ENCODE data around the gene PDE4D.
"Not testable (repeated sequence)": the region's sequence is repeated elsewhere in the genome, so short reads cannot be mapped to it uniquely, and the experiment has no call there.

Gene PDE4D

DNA sequence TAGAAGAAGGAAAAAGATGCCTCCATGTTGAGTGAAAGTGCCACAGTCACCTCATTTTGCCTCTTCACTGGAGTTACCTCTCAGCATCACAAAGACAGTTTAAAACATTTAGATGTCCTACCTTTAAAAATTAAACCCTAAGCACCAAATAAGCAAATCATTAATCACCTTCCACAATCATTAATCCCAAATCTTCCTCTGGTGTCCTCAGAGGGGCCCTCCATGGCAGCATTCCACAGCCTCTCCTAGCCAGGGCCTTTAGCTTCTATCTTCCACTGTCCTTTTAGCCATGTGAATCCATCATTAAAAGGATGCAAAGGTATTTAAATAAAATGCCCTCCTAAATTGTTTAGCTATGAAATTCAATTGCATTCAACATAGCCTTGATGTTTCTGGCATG lies 310.8 kb downstream of the PDE4D start:
- no peak for DNase-seq (ENCODE audit: low spot score)
- H3K4me3 ChIP-seq, result no peak overlapping the region
- no peak overlapping the region for H3K27ac ChIP-seq
- TF ChIP-seq, protein P1, sequence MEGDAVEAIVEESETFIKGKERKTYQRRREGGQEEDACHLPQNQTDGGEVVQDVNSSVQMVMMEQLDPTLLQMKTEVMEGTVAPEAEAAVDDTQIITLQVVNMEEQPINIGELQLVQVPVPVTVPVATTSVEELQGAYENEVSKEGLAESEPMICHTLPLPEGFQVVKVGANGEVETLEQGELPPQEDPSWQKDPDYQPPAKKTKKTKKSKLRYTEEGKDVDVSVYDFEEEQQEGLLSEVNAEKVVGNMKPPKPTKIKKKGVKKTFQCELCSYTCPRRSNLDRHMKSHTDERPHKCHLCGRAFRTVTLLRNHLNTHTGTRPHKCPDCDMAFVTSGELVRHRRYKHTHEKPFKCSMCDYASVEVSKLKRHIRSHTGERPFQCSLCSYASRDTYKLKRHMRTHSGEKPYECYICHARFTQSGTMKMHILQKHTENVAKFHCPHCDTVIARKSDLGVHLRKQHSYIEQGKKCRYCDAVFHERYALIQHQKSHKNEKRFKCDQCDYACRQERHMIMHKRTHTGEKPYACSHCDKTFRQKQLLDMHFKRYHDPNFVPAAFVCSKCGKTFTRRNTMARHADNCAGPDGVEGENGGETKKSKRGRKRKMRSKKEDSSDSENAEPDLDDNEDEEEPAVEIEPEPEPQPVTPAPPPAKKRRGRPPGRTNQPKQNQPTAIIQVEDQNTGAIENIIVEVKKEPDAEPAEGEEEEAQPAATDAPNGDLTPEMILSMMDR (IDR thresholded peaks at IDR 0.05), result no peak

DNA sequence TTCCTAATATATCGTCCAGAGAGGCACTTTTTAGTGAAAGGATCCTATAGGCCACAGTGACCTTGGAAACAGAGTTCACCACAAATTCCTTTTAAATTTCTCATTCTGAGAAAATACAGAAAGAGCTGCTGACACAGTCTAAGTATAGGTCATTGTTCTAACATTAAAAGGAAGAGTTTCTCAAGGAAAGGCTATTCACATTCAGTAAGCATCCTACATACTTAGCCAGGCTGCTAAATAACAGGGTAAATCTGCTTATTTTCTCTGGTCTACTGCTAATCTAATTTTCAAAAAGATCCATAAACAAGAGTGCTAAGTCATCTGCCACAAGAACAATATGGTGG lies 313.7 kb downstream of the PDE4D start:
- Histone ChIP-seq H3K4me3 (no peak overlapping the region), H3K27ac (no peak overlapping the region)
- TF ChIP-seq, protein P1 (IDR thresholded peaks at IDR 0.05), result no peak
- no peak for DNase-seq (ENCODE audit: low spot score)

DNA sequence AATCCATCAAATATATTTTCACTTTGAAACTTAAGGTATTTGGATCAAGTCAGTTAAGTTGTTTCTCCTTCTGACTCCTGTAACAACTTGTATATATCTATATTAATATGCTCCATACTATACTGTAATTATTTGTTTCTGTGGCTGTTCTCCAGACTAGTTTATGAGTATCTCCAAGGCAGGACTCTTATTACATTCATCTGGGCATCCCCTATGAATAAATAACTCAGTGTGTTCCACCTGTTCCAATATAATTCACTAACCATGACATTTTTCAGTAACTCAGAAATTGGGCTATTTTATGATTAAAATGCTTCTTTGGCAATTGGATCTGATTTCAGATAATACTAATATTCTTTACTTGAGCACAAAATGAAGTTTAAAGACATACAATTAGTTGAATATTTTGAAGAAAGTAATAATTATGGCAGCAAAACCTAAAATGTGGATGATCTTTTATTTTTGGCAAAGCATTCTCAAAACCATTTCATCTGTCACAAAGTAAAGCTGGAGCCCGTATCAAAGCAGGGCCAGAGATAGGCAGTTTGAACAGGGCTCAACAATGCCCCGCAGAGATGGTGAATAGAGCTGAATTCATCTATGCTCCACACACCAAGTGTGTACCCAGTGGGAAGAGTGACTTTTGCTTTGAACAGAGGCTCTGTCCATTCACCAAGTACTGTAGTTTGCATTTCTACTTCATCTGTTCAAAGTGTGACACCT lies 314.3 kb downstream of the PDE4D start:
- TF ChIP-seq, protein P1 (IDR thresholded peaks at IDR 0.05), result no peak
- DNase-seq (ENCODE audit: low spot score), result no peak
- Histone ChIP-seq H3K4me3 (no peak overlapping the region), H3K27ac (no peak overlapping the region)

DNA sequence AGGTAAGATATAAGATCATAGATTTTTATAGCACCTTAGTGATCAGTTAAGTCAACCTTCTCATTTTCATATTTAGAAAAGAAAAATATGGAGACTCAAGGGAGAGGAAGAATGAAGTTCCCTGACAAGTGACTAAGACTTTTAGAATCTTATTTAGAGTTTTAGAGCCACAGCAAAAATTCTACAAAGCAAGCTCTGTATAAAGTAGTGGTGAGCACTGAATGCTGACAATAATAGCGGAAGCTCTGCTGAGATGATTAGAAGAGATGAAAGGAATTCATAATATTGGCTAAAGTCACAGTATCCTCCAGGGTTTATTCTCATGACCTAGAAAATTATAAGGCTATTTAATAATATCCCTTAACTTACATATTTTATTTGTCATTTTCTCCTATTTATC lies 316.0 kb downstream of the PDE4D start:
- TF ChIP-seq, protein P1 (IDR thresholded peaks at IDR 0.05), result no peak
- H3K27ac ChIP-seq, result no peak overlapping the region
- no peak overlapping the region for H3K4me3 ChIP-seq
- no peak for DNase-seq (ENCODE audit: low spot score)

DNA sequence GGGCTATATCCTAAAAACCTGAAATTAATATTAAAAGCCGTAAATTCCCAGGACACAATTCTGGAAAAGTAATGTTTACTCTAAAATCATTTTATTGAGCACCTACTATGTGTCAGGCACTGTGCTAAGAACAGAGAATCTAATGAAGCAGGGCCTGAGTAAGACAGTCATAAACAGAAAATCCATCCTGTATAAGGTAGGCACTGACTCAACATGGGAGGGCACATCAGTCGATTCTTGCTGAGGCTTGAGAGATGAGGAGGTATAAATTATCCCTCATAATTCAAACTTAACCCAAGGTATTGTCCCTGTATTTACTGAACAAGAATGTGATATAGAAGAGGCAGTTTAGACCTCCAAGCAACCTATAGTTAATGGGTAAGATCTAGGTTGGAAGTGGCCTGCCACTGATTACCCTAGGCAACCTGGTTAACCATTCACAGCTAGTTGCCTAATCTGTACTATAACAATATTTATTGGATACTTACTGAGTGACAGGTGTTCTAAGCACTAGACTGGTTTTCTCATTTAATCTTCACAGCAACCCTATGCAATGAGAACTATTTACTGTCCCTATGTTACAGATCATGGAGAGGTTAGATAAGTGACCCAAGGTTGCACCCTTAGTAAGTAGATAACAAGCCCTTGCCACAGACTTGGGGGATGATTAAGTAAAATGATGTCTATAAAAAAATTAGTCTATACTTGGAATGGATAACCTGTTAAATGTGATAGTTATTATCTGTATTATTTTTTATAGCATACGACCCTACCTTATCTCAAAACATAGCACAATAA lies 317.7 kb downstream of the PDE4D start:
- Histone ChIP-seq H3K4me3 (no peak overlapping the region), H3K27ac (no peak overlapping the region)
- DNase-seq (ENCODE audit: low spot score), result no peak
- TF ChIP-seq, protein P1 (IDR thresholded peaks at IDR 0.05), result no peak

DNA sequence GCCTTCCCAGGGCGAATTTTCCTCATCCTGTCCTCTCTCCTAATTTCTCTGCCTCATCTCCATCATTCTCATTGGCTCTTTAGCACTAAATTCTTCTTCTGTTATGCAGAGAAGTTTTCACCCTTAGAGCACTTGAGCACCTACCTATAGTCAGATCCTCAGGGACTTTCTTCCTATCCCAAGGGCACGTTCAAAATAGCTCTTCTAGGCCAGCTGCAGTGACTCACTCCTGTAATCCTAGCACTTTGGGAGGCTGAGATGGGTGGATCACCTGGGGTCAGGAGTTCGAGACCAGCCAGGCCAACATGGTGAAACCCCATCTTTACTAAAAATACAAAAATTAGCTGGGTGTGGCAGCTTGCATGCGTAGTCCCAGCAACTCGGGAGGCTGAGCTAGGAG lies 320.0 kb downstream of the PDE4D start:
- not testable (repeated sequence) for DNase-seq (ENCODE audit: low spot score); H3K4me3 ChIP-seq; H3K27ac ChIP-seq

DNA sequence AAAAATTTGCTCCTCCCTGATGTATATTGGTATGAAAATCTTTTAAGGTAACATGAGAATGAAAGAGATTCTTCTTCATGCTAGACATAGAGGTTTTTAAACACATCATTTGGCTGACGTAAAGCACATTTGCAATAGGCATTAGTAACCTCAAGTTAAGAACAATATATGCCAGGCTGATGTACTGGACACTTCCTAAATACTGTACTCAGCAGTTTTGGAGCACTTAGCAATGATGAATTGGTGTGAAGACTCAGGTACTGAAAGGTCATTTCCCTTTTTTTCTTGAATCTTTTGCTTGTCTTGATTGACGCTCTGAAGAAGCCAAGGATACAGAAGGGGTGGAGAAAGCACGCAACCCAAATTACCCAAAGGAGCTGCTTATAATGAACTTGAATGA lies 322.5 kb downstream of the PDE4D start:
- TF ChIP-seq, protein P1 (IDR thresholded peaks at IDR 0.05), result no peak
- no peak overlapping the region for H3K27ac ChIP-seq
- H3K4me3 ChIP-seq, result no peak overlapping the region
- no peak for DNase-seq (ENCODE audit: low spot score)
